ENCODE data around the gene UBD.

UBD gene

DNA sequence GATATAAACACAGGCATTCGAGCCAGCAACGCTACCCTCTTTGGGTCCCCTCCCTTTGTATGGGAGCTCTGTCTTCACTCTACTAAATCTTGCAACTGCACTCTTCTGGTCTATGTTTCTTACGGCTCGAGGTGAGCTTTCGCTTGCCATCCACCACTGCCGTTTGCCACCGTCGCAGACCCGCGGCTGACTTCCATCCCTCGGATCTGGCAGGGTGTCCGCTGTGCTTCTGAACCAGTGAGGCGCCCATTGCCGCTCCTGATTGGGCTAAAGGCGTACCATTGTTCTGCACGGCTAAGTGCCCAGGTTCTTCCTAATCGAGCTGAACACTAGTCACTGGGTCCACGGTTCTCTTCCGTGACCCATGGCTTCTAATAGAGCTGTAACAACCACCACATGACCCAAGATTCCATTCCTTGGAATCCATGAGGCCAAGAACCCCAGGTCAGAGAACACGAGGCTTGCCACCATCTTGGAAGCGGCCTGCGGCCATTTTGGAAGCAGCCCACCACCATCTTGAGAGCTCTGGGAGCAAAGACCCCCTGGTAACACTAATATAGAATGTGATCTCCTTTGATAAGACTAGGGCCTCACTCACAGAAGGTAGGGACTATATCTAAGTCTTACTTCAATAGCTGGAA, 973 bp downstream of the UBD start:
- DNase-seq: no peak

- no peak for DNase-seq
Measured at GRCh38 chr6:29557320-29557719, 2.2 kb downstream of the UBD start.

DNA sequence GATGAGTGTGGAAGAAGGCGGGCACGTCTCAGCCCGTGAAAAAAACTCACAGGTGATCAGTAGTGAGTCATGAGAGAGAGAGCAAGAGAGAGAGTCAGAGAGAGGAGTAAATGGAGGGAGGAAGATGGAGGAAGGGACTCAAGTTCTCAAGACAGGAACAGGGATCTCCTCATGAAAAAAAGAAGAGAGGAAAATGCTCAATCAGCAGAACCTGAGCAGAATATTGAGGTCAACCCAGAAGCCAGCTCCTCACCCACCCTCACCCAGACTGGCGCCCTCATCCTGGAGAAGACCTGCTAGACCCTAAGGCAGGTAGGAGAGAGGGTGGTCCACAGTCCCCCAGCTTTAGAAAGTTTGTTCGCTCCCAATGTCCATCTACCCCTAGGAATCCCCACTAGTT, 4.8 kb downstream of the UBD start:
- no peak for DNase-seq

- DNase-seq: peak; percentile 8
Measured at GRCh38 chr6:29553268-29554057, 6.1 kb downstream of the UBD start.

GRCh38 chr6:29552512-29553051, 7.0 kb downstream of the UBD start:
- DNase-seq: no peak

GRCh38 chr6:29547573-29547972, 12.0 kb downstream of the UBD start:
- no peak for DNase-seq

GRCh38 chr6:29537714-29538403, 21.7 kb downstream of the UBD start:
- no peak for DNase-seq

DNA sequence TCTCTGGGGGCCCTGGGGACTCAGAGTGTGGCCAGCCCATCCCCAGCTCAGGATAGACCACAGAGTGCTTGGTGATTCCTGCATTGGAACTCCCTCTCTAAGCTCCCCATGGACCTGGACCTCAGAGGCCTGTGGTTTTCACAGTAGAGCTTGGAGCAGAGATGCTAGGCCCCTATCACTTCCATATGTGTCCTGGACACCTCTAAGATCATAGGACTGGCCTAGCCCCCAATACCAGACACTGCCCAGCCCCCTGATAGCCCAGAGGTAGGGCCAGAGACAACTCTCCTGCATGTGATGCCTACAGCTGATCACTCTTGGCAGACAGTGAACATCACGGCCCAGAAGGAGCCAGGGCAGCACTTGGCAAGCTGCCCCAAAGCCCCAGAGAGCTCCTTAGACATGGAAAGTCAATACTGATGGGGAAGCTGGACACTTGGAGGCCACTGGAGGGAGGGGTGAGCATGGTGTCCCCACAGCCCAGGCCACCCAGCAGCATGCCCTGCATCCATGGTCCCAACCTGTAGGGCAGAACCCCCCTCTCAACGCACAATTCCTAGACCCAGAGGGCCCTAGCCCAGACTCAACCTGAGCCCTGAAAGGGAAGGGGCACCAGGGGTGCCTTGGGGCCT, 27.1 kb downstream of the UBD start:
- no peak for DNase-seq

GRCh38 chr6:29531668-29532067, 27.9 kb downstream of the UBD start:
- no peak for DNase-seq

DNA sequence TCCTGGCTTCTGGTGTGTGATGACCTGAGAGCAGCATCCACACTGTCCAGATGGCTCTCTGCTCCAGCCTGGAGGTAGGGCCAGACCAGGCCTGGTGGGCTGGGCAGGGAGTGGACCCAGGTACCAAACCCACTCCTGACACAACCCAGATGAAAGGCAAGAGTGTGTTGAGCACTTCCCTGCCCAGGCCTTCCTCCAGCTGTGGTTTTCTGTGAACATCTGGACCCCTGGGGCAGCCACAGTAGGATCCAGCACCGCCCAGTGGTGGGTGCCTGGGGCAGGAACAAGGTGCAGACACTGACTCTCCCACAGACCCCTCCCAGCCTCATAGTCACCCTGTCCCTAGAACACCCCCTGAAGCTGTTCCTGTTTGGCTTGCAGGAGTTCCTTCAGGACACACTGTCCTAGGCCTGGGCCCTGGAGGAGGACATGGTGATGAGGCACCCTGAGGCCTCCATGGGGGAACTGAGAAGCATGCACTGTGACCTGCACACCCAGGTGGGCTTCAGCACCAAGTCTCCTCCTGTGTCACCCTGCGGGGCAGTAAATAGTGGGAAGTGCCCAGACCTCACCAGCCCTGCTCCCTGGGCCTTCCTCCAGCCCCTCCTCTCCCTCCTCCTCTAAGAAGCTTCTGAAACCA, 28.7 kb downstream of the UBD start:
- no peak for DNase-seq

GRCh38 chr6:29529956-29530355, 29.6 kb downstream of the UBD start:
- DNase-seq: no peak

- DNase-seq: no peak
Measured at GRCh38 chr6:29528988-29529560, 30.5 kb downstream of the UBD start.

DNA sequence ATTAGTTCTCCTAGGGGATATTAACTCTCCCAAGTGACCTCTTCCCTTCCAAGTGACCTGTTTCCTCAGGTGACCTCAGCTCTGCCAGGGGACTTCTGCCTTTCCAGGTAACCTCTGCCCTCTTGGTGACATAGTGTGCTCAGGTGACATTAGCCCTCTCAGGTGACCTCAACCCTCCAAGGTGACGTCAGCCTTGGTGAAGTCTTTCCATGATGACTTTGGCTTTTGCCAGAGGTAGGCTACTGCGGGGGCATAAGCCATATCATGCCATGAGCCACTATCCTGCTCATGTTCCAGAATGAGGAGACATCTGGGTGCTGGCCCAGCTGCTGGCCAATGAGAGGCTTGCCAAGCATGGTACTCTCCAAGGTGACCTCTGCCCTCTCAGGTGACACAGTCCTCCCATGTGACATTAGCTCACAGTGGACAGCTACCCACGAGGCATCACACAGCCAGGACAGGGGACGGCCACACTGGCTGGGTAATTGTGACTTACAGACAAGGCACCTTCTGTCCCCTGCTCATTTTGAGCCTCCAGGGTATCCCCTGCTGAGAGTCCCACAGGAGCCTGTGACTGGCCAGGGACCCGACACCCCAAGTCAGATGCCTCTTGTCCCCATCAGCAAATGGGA, 31.1 kb downstream of the UBD start:
- no peak for DNase-seq

GRCh38 chr6:29527564-29527963, 32.0 kb downstream of the UBD start:
- DNase-seq: no peak

- no peak for DNase-seq
Measured at GRCh38 chr6:29527126-29527525, 32.4 kb downstream of the UBD start.

DNA sequence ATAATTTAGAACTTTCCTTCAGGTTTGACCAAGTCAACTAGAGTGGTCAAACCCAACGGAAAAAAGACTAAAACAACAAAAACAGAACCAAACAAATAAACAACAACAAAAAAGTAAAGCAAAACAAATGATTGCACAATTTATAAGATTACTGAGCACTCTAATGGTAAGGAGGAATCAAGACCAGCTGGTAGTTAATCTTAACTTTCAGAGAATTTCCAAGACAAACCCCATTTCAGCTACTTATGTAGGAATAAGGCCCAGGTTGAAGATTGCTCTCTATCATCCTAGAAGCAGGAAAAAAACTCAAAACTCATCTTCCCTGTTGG, 34.3 kb downstream of the UBD start:
- DNase-seq: no peak

DNA sequence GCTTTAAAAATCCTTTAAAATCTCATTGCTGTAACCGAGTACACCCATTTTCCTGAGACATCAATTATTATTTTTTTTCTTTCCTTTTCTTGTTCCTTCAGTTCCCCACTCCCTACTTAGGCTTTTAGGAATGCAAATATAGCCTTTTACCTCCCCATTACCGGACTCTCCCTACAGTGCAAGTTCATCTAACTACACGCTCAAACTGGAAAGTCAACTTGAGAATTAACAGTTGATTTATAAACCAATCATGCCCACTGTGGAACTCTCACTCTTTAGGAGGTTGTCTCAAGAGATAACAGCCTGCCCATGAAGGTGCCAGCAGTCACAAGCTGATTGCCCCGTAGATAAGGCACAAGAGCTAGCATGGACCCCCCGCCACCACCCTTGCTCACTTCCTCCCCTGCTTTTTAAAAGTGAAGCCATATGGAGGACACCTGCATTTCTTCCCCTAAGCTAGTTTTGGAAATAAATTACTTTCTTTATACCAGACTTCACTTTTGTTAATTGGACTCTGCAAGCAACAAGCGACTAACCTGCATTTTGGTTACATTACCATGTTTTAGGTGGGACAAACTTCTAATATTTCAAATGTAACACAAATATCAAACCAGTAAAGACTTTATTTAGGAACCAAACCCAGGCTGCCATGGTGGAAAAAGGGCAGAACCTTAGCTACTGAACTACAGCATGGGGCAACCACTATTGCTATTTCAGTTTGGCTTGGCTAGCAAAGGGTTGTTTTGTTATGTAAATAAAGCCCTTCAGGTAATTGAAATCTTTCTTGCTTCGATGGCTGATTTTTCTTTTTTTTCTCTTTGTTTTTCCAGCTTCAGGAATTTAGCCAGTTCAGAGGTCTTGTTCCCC, 34.9 kb downstream of the UBD start:
- no peak for DNase-seq

- no peak for DNase-seq
Measured at GRCh38 chr6:29524044-29524443, 35.5 kb downstream of the UBD start.

- no peak for DNase-seq
Measured at GRCh38 chr6:29522227-29522626, 37.3 kb downstream of the UBD start.

- DNase-seq: no peak
Measured at GRCh38 chr6:29521006-29521680, 38.4 kb downstream of the UBD start.

DNA sequence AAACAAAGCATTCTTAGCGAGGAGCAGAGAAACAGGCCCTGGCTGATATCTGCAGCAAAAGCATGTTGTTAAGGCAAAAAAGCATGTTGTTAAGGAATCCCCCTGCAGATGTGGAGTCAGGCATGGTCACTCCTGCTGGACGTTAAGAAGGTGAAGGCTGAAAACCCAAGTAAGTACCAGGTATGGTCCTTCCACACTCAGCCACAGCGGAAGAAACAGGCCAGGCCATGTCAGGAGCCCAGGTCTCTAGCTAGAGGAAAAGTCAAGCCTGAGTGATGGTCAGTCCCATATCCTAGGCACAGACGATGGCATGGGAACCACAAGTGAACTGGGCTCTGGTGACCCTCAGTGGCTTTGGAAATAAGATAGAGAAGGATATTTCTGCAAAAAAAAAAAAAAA, 39.3 kb downstream of the UBD start:
- DNase-seq: no peak

Measured in stimulated activated naive CD4-positive, alpha-beta T cell treated with Interleukin-2 at 50 U/mL for 16 hours (primary cell).